Activated T-cell treated with anti-CD3 and anti-CD28 coated beads, Interleukin-2, amount 50 U/mL, for 24 hours (primary cell): ENCODE data around the gene KCNN3.
A peak's percentile ranks its signal among the peaks of the same experiment; 100 is the strongest.

ENCODE experiments used
- DNase-seq: peaks from one replicate; pipeline ENCODE4 v3.0.0-alpha.2; 2020
- H3K27ac Mint-ChIP-seq: 2 replicates; pipeline ENCODE4 v1.8.0; 2020; ENCODE audit warnings: mild to moderate bottlenecking, mixed read lengths
- H3K27me3 Mint-ChIP-seq: 2 replicates; pipeline ENCODE4 v1.8.0; 2020; ENCODE audit warnings: mixed read lengths
- H3K36me3 Mint-ChIP-seq: 2 replicates; pipeline ENCODE4 v1.8.0; 2020; ENCODE audit warnings: low read depth, mixed read lengths
- H3K4me1 Mint-ChIP-seq: 2 replicates; pipeline ENCODE4 v1.8.0; 2020; ENCODE audit warnings: low read depth, mixed read lengths
- H3K4me3 Mint-ChIP-seq: 2 replicates; pipeline ENCODE4 v1.8.0; 2020; ENCODE audit warnings: mild to moderate bottlenecking, moderate library complexity, mixed read lengths
- H3K9me3 Mint-ChIP-seq: 2 replicates; pipeline ENCODE4 v1.8.0; 2020; ENCODE audit warnings: mixed read lengths

KCNN3 gene

GRCh38 chr1:154869351-154870114 is 548 bp downstream of the KCNN3 start:
- no peaks in the 10 kb centered on the region for H3K9me3 Mint-ChIP-seq
- no peak overlapping the region for H3K4me3 Mint-ChIP-seq
- peaks cover 58% of the 10 kb centered on the region for H3K4me1 Mint-ChIP-seq
- H3K27me3 Mint-ChIP-seq: peaks cover 47% of the 10 kb centered on the region
- H3K27ac Mint-ChIP-seq: no peak overlapping the region
- DNase-seq: no peak
- no peaks in the 10 kb centered on the region for H3K36me3 Mint-ChIP-seq

GRCh38 chr1:154867841-154868605 is 2.1 kb downstream of the KCNN3 start:
- Mint-ChIP-seq H3K9me3 (no peaks in the 10 kb centered on the region), H3K4me3 (no peak overlapping the region), H3K36me3 (no peaks in the 10 kb centered on the region), H3K27me3 (peaks cover 47% of the 10 kb centered on the region), H3K27ac (no peak overlapping the region), H3K4me1 (peaks cover 62% of the 10 kb centered on the region)
- DNase-seq: no peak

- no peak for DNase-seq
- Mint-ChIP-seq H3K9me3 (no peaks in the 10 kb centered on the region), H3K27me3 (peaks cover 47% of the 10 kb centered on the region), H3K4me3 (no peak overlapping the region), H3K36me3 (no peaks in the 10 kb centered on the region), H3K27ac (no peak overlapping the region), H3K4me1 (peaks cover 69% of the 10 kb centered on the region)
Observed at GRCh38 chr1:154867064-154867825, 2.8 kb downstream of the KCNN3 start.

GRCh38 chr1:154866257-154867063 is 3.6 kb downstream of the KCNN3 start:
- Mint-ChIP-seq H3K27me3 (peaks cover 46% of the 10 kb centered on the region), H3K9me3 (no peaks in the 10 kb centered on the region), H3K36me3 (no peaks in the 10 kb centered on the region), H3K27ac (no peak overlapping the region), H3K4me3 (no peak overlapping the region), H3K4me1 (peaks cover 67% of the 10 kb centered on the region)
- no peak for DNase-seq

- peaks cover 60% of the 10 kb centered on the region for H3K4me1 Mint-ChIP-seq
- no peak for DNase-seq
- no peak overlapping the region for H3K4me3 Mint-ChIP-seq
- H3K9me3 Mint-ChIP-seq: no peaks in the 10 kb centered on the region
- H3K27ac Mint-ChIP-seq: peak overlapping the region; percentile 0
- H3K36me3 Mint-ChIP-seq: no peaks in the 10 kb centered on the region
- H3K27me3 Mint-ChIP-seq: peaks cover 45% of the 10 kb centered on the region
Observed at GRCh38 chr1:154865442-154866256, 4.4 kb downstream of the KCNN3 start.

- H3K4me3 Mint-ChIP-seq: no peak overlapping the region
- no peak for DNase-seq
- no peaks in the 10 kb centered on the region for H3K36me3 Mint-ChIP-seq
- peaks cover 34% of the 10 kb centered on the region for H3K27me3 Mint-ChIP-seq
- H3K4me1 Mint-ChIP-seq: peaks cover 62% of the 10 kb centered on the region
- H3K27ac Mint-ChIP-seq: peak overlapping the region; percentile 60
- no peaks in the 10 kb centered on the region for H3K9me3 Mint-ChIP-seq
Observed at GRCh38 chr1:154864189-154864975, 5.7 kb downstream of the KCNN3 start.

- Mint-ChIP-seq H3K4me3 (no peak overlapping the region), H3K36me3 (no peaks in the 10 kb centered on the region), H3K9me3 (no peaks in the 10 kb centered on the region), H3K27me3 (peaks cover 26% of the 10 kb centered on the region), H3K27ac (peak overlapping the region; percentile 60), H3K4me1 (peaks cover 55% of the 10 kb centered on the region)
- peak; percentile 61 for DNase-seq
Observed at GRCh38 chr1:154863315-154864174, 6.5 kb downstream of the KCNN3 start.

GRCh38 chr1:154862907-154863306 is 7.2 kb downstream of the KCNN3 start:
- Mint-ChIP-seq H3K4me3 (no peak overlapping the region), H3K4me1 (peaks cover 60% of the 10 kb centered on the region), H3K27ac (peak overlapping the region; percentile 60), H3K27me3 (peaks cover 19% of the 10 kb centered on the region), H3K9me3 (no peaks in the 10 kb centered on the region), H3K36me3 (no peaks in the 10 kb centered on the region)
- DNase-seq: no peak

- Mint-ChIP-seq H3K27me3 (peaks cover 16% of the 10 kb centered on the region), H3K4me3 (no peak overlapping the region), H3K27ac (no peak overlapping the region), H3K9me3 (no peaks in the 10 kb centered on the region), H3K36me3 (no peaks in the 10 kb centered on the region), H3K4me1 (peaks cover 63% of the 10 kb centered on the region)
- no peak for DNase-seq
Observed at GRCh38 chr1:154861607-154862094, 8.4 kb downstream of the KCNN3 start.

GRCh38 chr1:154860156-154860870 is 9.8 kb downstream of the KCNN3 start:
- no peaks in the 10 kb centered on the region for H3K36me3 Mint-ChIP-seq
- no peaks in the 10 kb centered on the region for H3K9me3 Mint-ChIP-seq
- H3K4me1 Mint-ChIP-seq: peaks cover 58% of the 10 kb centered on the region
- peaks cover 9% of the 10 kb centered on the region for H3K27me3 Mint-ChIP-seq
- H3K27ac Mint-ChIP-seq: no peak overlapping the region
- no peak overlapping the region for H3K4me3 Mint-ChIP-seq
- no peak for DNase-seq

- Mint-ChIP-seq H3K27ac (no peak overlapping the region), H3K9me3 (no peaks in the 10 kb centered on the region), H3K4me1 (peaks cover 56% of the 10 kb centered on the region), H3K36me3 (no peaks in the 10 kb centered on the region), H3K4me3 (no peak overlapping the region), H3K27me3 (peaks cover 9% of the 10 kb centered on the region)
- no peak for DNase-seq
Observed at GRCh38 chr1:154859786-154860155, 10.3 kb downstream of the KCNN3 start.
